GM04504 (cell line): ENCODE results near the gene VWC2.
"Not testable (repeated sequence)": the region's sequence is repeated elsewhere in the genome, so short reads cannot be mapped to it uniquely, and the experiment has no call there.

Source experiments
- DNase-seq: peaks from one replicate; pipeline ENCODE4 v3.0.0-alpha.2; 2012; ENCODE audit warnings: low read depth

Gene VWC2

DNA sequence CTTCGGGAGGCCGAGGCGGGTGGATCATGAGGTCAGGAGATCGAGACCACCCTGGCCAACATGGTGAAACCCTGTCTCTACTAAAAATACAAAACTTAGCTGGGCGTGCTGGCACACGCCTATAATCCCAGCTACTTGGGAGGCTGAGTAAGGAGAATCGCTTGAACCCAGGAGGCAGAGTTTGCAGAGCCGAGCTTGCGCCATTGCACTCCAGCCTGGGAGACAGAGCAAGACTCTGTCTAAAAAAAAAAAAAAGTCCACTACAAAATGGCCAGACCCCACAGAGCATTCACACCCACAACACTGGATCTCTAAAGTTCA lies 78.1 kb downstream of the VWC2 start:
- DNase-seq, result not testable (repeated sequence)

GRCh38 chr7:49852619-49853462 lies 79.4 kb downstream of the VWC2 start:
- peak; percentile 17 for DNase-seq

DNA sequence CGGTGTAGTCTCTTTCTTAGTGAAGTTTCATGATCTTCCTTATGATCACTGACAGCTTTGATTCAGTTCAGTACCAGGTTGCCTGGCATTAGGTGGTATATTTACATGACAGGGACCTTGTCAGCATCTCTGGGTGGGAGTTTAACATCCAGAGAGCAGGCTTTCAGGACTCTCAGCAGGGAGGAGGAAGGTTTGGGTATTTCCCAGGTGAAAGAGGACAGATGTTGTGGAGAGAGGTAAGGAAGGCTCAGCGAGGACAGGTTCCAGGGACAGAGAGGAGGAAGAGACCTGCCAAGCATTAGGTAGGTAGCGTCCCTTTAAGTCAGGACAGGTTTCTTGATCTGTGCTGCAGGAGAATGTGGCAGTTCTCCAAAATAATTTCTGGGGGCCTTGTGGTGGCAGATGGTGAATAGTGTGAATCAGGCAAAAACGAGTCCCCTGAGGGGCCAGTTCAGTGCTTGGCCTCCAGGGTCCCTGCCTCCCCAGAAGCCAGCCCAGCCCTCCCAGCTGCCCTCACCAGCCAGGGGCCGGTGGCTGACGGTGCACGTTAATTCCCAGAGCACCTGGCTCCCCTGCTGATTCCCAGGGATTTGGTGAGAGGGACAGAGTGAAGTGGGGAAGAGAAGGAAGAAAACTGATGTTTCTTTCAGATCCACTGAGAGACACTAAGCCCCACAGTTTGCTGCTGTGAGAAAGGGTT lies 82.0 kb downstream of the VWC2 start:
- no peak for DNase-seq

DNA sequence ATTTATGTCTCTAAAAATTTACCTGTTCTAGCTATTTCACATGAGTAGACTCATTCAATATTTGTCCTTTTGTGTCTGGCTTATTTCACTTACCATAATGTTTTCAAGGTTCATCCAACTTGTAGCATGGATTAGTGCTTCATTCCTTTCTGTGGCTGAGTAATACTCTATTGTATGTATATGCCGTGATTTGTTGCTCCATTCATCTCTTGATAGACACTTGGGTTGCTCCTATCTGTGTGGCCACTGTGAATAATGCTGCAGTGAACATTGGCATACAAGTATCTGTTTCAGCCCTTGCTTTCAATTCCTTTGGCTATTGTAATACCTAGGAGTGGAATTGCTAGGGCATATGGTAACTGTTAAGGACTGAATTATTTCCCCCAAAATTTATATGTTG lies 86.9 kb downstream of the VWC2 start:
- DNase-seq, result no peak

DNA sequence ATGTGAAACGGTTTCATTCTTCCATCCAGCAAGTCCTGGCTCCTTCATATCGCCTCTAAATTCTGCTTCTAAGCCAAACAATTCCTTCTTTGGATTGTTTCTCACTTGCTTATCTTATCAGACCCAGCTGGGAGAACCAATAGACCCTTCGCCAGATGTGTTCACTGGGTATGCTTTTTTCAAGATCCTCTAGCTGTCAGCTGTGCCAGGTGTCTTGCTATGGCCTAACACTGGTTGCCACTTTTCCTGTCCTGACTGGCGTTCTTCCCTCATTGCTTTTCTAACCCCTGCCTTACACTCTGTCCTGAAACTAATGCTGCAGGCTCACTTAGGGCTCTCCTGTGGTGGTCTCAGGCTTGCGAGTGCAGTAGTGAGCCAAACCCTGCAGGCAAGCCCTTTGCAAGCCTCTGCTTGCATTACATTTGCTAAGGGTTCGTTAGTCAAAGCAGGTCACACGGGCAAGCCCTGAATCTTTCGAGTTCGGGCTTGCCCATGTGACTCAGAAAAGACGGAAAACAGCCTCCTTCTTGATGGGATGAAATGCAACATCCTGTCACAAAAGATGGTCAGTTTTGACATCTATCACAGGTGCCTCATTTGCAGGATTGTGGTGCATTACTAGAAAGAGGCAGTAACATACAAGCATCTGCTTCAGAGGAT lies 92.8 kb downstream of the VWC2 start:
- no peak for DNase-seq

- no peak for DNase-seq
Observed at GRCh38 chr7:49866910-49867309, 93.5 kb downstream of the VWC2 start.

DNA sequence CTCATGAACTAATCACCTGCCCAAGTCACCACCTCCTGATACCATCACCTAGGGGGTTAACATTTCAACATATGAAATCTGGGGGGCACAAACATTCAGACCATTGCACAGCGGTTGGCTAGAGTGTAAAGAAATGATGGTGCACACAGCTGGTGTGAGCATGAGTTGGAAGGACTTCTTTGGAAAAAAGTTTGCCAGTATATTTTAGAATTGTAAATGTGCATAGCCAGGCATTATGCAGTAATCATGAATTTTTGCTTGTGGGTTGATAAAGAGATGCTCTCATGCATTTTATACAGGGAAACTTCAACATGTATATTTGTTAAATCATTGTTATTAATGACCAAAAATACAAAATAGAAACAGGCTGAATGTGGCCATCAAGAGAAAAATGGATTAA lies 100.0 kb downstream of the VWC2 start:
- DNase-seq, result no peak

- DNase-seq, result no peak
Observed at GRCh38 chr7:49875336-49875735, 101.9 kb downstream of the VWC2 start.

DNA sequence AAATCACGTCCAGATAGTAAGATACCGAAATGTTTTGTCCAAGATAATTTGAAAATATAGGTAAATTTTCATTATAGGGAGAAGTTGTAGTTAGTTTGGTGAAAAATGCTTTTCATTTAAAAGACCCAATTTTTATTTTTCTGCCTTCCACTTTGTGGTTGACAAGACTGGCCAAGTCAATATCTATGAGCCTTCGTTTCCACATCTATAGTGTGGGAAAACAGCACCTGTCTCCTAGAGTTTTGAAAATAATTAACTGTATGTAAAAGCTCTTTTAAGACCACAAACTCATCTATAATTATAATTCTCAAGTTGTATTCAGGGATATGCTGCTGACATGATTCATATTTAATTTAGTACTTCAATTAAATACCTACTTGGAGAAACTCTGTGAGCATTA lies 102.8 kb downstream of the VWC2 start:
- DNase-seq, result no peak

DNA sequence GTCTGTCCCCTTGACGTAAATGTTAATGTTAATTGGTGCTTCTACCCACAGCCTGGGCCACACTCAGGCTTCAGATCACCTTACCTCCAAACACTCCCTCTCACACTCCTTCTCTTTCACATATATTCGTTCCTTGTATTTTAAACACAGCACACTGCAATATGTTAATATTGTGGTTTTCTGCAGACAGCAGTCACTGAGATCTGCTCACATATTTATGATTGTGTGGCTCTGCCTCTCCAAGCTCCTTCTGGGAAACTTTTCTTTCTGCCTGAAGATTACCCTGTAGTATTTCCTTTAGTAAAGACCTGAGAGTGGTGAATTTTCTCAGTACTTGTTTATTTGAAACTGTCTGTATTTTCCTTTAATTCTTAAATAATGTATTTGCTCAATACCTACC lies 104.7 kb downstream of the VWC2 start:
- no peak for DNase-seq

DNA sequence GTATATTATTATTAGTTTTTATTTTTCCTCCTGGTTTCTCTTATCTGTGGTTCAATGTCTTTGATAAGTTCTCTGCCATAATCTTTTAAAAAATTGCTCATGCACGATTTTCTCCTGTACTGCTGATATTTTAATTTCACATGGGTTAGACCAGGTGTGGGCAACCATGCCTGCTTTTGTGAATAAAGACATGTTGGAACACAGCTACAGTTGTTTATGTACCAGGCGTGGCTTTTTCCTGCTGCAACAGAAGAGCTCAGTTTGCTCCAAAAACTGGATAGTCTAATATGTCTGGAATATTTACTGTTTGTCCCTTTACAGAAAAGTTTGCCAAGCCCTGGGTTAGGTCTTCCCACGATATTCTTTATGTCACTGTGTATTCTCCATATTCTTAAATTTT lies 105.2 kb downstream of the VWC2 start:
- DNase-seq, result no peak

DNA sequence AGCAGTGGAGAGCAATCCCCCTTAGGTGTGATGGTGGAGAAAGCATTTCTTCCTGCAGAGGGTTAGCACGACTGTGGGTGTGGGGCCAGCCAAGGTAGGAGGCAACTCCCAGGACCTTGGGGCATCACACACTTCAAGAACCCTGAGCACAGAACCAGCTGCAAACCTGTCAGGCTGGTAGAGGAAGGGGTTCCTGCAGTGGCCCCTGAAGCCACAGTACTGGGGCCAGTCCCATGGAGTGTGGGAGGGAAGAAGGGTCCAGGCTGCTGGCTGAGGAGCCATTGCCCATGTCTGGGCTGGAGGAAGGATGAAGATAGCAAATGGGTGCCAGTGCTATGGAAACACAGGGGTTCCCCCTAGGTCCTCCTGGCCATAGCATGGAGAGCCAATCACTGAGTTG lies 110.5 kb downstream of the VWC2 start:
- no peak for DNase-seq

- DNase-seq, result no peak
Observed at GRCh38 chr7:49885593-49886285, 112.3 kb downstream of the VWC2 start.

DNA sequence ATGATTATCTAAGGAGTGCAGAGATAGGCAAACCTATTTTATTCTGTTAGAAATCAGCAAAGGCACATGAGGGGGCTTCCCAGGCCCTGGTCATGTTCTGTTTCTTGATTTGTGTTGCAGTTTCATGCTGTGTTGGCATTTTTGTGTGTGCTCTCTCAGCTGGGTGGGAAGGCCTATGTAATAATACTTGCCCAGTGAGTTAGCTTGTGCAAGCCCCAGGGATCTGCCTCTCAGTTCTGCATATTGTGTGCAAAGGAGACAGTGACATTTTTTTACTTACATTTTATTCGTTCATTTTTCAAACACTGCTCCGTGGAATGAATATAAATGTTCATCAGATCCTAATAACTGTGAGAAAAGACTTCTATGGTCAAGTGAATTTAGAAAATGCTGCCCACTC lies 119.0 kb downstream of the VWC2 start:
- no peak for DNase-seq

DNA sequence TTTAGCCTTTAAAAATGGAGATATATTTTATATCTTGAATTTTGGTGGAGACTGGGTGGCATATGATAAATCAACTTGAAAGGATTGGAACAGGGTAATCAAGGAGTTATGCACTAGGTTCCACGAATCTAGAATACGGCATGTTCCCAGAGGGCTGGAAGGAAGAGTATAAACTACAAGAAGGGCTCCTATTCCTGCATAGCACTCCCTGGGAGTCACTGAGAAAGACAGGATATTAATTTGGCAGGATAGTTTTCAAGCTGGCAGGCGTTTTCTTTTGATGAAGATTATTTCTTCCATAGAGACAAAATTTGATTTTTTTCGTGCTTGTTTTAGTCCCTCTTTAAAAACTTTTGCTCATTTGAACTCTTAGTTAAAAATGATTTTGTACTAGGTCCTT lies 119.7 kb downstream of the VWC2 start:
- DNase-seq, result no peak

GRCh38 chr7:49894543-49894942 lies 121.1 kb downstream of the VWC2 start:
- no peak for DNase-seq

DNA sequence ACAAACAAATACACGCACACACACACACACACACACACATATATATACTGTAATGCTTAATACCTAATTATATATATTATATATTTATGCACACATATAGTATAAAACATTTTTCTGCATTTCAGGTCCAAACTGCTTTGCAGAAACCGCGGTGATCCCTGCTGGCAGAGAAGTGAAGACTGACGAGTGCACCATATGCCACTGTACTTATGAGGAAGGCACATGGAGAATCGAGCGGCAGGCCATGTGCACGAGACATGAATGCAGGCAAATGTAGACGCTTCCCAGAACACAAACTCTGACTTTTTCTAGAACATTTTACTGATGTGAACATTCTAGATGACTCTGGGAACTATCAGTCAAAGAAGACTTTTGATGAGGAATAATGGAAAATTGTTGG lies 138.5 kb downstream of the VWC2 start:
- no peak for DNase-seq

DNA sequence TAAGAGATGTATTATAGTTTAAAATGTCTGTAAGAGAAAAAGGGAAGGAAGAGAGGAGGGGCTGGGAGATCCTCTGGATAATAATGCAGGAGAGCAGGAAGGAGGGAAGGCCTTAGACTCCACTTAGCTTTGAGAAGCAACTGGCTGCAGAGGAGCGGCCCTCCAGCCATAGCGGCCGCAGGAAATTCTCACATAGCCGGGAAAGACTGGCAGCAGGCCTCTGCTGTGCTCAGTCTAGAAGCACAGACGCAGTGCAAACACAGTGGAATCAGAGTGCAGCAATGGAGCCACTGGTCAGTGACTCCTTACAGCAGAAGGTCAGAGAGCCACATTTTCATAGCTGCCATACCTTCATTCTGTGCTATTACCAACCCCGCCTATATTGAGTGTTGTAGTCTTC lies 153.3 kb downstream of the VWC2 start:
- no peak for DNase-seq

- DNase-seq, result no peak
Observed at GRCh38 chr7:49927631-49928030, 154.2 kb downstream of the VWC2 start.

- no peak for DNase-seq
Observed at GRCh38 chr7:49928787-49929186, 155.3 kb downstream of the VWC2 start.

DNA sequence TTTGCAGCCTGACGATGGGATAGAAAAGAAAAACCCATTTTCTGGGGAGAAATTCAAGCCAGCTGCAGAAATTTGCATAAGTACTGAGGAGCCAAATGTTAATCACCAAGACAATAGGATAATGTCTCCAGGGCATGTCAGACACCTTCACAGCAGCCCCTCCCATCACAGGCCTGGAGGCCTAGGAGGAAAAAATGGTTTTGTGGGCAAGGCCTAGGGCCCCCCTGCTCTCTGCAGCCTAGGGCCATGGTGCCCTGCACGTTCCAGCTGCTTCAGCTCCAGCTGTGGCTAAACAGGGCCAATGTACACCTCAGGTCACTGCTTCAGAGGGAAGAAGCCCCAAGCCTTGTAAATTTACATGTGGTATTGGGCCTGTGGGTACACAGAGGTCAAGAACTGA lies 158.2 kb downstream of the VWC2 start:
- DNase-seq, result no peak

DNA sequence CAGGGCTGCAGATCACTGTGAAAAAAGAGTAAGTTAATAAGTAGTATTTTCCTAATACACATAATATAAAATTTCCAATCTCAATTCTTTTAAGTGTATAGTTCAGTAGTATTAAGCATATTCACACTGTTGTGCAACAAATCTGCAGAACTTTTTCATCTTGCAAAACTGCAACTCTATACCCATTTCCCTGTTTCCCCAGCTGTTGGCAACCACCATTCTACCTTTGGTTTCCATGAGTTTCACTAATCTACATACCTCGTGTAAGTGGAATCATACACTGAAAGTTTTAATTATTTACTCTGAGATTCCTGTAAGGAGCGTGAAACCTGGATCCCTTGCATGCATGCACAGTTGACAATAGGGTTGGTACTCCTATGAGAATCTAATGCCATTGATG lies 164.2 kb downstream of the VWC2 start:
- DNase-seq, result no peak
